Neural progenitor cell (in vitro differentiated cells): ENCODE data around the gene SMC5. TPM values are rescaled to one million over a fixed set of nuclear protein-coding genes. Genes with fewer than 3 reads are reported as not detected.

ENCODE experiments used
- DNase-seq: peaks from one replicate; pipeline ENCODE4 v3.0.0-alpha.2; 2016; ENCODE audit warnings: low spot score
- H2AFZ ChIP-seq: fragments of 200-600 bp; sonication (generic); replicated peaks from 2 replicates; pipeline ENCODE4 v1.6.1; 2016; ENCODE audit warnings: antibody characterized with exemption
- H3F3A ChIP-seq: fragments of 200-600 bp; sonication (generic); 2 replicates; pipeline ENCODE4 v1.6.1; 2016; ENCODE audit warnings: antibody characterized with exemption, low read depth
- H3K27ac ChIP-seq: fragments of 200-600 bp; sonication (generic); 2 replicates; pipeline ENCODE4 v1.5.1; 2016; ENCODE audit warnings: mild to moderate bottlenecking
- H3K27me3 ChIP-seq: fragments of 200-600 bp; sonication (generic); 2 replicates; pipeline ENCODE4 v1.6.1; 2016; ENCODE audit warnings: mild to moderate bottlenecking, moderate library complexity
- H3K36me3 ChIP-seq: fragments of 200-600 bp; sonication (generic); 2 replicates; pipeline ENCODE4 v1.5.1; 2016
- H3K4me1 ChIP-seq: fragments of 200-600 bp; sonication (generic); 2 replicates; pipeline ENCODE4 v1.6.1; 2016; ENCODE audit warnings: mixed run types
- H3K4me2 ChIP-seq: fragments of 200-600 bp; sonication (generic); 2 replicates; pipeline ENCODE4 v1.6.1; 2016
- H3K4me3 ChIP-seq: fragments of 200-600 bp; sonication (generic); 2 replicates; pipeline ENCODE4 v1.5.1; 2016
- H3K79me2 ChIP-seq: fragments of 200-600 bp; sonication (generic); 2 replicates; pipeline ENCODE4 v1.6.1; 2016; ENCODE audit warnings: low read depth
- H3K9ac ChIP-seq: fragments of 200-600 bp; sonication (generic); 2 replicates; pipeline ENCODE4 v1.6.1; 2016
- H3K9me3 ChIP-seq: fragments of 200-600 bp; sonication (generic); 2 replicates; pipeline ENCODE4 v1.5.1; 2016; ENCODE audit warnings: low read depth
- H4K20me1 ChIP-seq: fragments of 200-600 bp; sonication (generic); 2 replicates; pipeline ENCODE4 v1.6.1; 2016; ENCODE audit warnings: low read depth
- H3K27ac Mint-ChIP-seq: 3 replicates; pipeline ENCODE4 v1.8.0; 2021; ENCODE audit warnings: mixed read lengths
- H3K27me3 Mint-ChIP-seq: 2 replicates; pipeline ENCODE4 v1.8.0; 2022; ENCODE audit warnings: low read depth, mild to moderate bottlenecking, inconsistent platforms, moderate library complexity, mixed read lengths; ENCODE audit not compliant: insufficient read depth
- H3K36me3 Mint-ChIP-seq: 3 replicates; pipeline ENCODE4 v1.8.0; 2021; ENCODE audit warnings: mixed read lengths
- H3K4me1 Mint-ChIP-seq: 3 replicates; pipeline ENCODE4 v1.8.0; 2021; ENCODE audit warnings: mixed read lengths
- H3K4me3 Mint-ChIP-seq: 3 replicates; pipeline ENCODE4 v1.8.0; 2021; ENCODE audit warnings: mild to moderate bottlenecking, moderate library complexity, mixed read lengths
- H3K9me3 Mint-ChIP-seq: 3 replicates; pipeline ENCODE4 v1.8.0; 2020; ENCODE audit warnings: mixed read lengths
- CTCF ChIP-seq: fragments of 200-600 bp; sonication (generic); IDR thresholded peaks from 2 replicates; pipeline ENCODE4 v1.5.1; 2017; ENCODE audit warnings: antibody characterized with exemption, mild to moderate bottlenecking
- EZH2 ChIP-seq: fragments of 200-600 bp; sonication (generic); IDR thresholded peaks from 2 replicates; pipeline ENCODE4 v1.6.1; 2017; ENCODE audit warnings: antibody characterized with exemption, mild to moderate bottlenecking, moderate library complexity
- EZH2phosphoT487 ChIP-seq: fragments of 200-600 bp; sonication (generic); IDR thresholded peaks from 2 replicates; pipeline ENCODE4 v1.6.1; 2017; ENCODE audit warnings: antibody characterized with exemption
- total RNA-seq: library from RNA; depleted of rRNA; stranded (reverse); fragments of >200 nt; gene quantifications from 2 replicates; pipeline ENCODE4 v1.2.3, GENCODE V29; 2015; ENCODE audit warnings: low replicate concordance

Gene SMC5
- total RNA-seq, 1 donor from 2014 or later = 63.1 TPM

- Histone ChIP-seq H3K4me2 (no peak overlapping the region), H3F3A (no peaks in the 10 kb centered on the region), H3K4me3 (no peak overlapping the region), H3K9me3 (no peaks in the 10 kb centered on the region), H3K4me1 (no peaks in the 10 kb centered on the region), H3K27me3 (no peaks in the 10 kb centered on the region), H3K9ac (no peak overlapping the region), H3K79me2 (no peaks in the 10 kb centered on the region), H4K20me1 (no peaks in the 10 kb centered on the region), H2AFZ (no peak overlapping the region), H3K27ac (no peak overlapping the region), H3K36me3 (peaks cover 13% of the 10 kb centered on the region)
- Mint-ChIP-seq H3K36me3 (peaks cover 10% of the 10 kb centered on the region), H3K27ac (no peak overlapping the region), H3K9me3 (no peaks in the 10 kb centered on the region), H3K27me3 (no peaks in the 10 kb centered on the region), H3K4me3 (no peak overlapping the region), H3K4me1 (peaks cover 3% of the 10 kb centered on the region)
- no peak for TF ChIP-seq EZH2phosphoT487
- no peak for TF ChIP-seq EZH2
- peak; percentile 59 for TF ChIP-seq CTCF
- peak; percentile 5 for DNase-seq
Measured at GRCh38 chr9:70340572-70340971, 81.8 kb downstream of the SMC5 start.

GRCh38 chr9:70347046-70347445 lies 88.3 kb downstream of the SMC5 start:
- Histone ChIP-seq H3K9ac (no peak overlapping the region), H3K4me1 (no peaks in the 10 kb centered on the region), H3K9me3 (no peaks in the 10 kb centered on the region), H3F3A (no peaks in the 10 kb centered on the region), H3K27ac (no peak overlapping the region), H4K20me1 (no peaks in the 10 kb centered on the region), H2AFZ (no peak overlapping the region), H3K4me3 (no peak overlapping the region), H3K79me2 (no peaks in the 10 kb centered on the region), H3K27me3 (no peaks in the 10 kb centered on the region), H3K36me3 (peaks cover 13% of the 10 kb centered on the region), H3K4me2 (no peak overlapping the region)
- H3K4me3 Mint-ChIP-seq = no peak overlapping the region
- peaks cover 3% of the 10 kb centered on the region for H3K4me1 Mint-ChIP-seq
- TF ChIP-seq CTCF (no peak), EZH2phosphoT487 (no peak), EZH2 (no peak)
- peaks cover 21% of the 10 kb centered on the region for H3K36me3 Mint-ChIP-seq
- DNase-seq = no peak
- H3K27ac Mint-ChIP-seq = no peak overlapping the region
- H3K9me3 Mint-ChIP-seq = no peaks in the 10 kb centered on the region
- H3K27me3 Mint-ChIP-seq = no peaks in the 10 kb centered on the region

GRCh38 chr9:70352356-70352755 lies 93.6 kb downstream of the SMC5 start:
- H3K9ac ChIP-seq = no peak overlapping the region
- H4K20me1 ChIP-seq = no peaks in the 10 kb centered on the region
- no peaks in the 10 kb centered on the region for H3K9me3 ChIP-seq
- H3K79me2 ChIP-seq = no peaks in the 10 kb centered on the region
- no peak overlapping the region for H3K27ac Mint-ChIP-seq
- H3K4me2 ChIP-seq = no peak overlapping the region
- H3K4me3 Mint-ChIP-seq = no peak overlapping the region
- H3K9me3 Mint-ChIP-seq = no peaks in the 10 kb centered on the region
- no peak overlapping the region for H3K4me3 ChIP-seq
- peaks cover 20% of the 10 kb centered on the region for H3K36me3 Mint-ChIP-seq
- no peak overlapping the region for H2AFZ ChIP-seq
- H3K27me3 ChIP-seq = no peaks in the 10 kb centered on the region
- H3K27me3 Mint-ChIP-seq = no peaks in the 10 kb centered on the region
- H3K4me1 ChIP-seq = no peaks in the 10 kb centered on the region
- peaks cover 8% of the 10 kb centered on the region for H3K36me3 ChIP-seq
- H3K4me1 Mint-ChIP-seq = no peaks in the 10 kb centered on the region
- H3F3A ChIP-seq = no peaks in the 10 kb centered on the region
- no peak for DNase-seq
- no peak overlapping the region for H3K27ac ChIP-seq
- no peak for TF ChIP-seq EZH2phosphoT487

GRCh38 chr9:70352802-70353201 lies 94.0 kb downstream of the SMC5 start:
- peak; percentile 40 for TF ChIP-seq CTCF
- no peak for TF ChIP-seq EZH2phosphoT487
- peaks cover 17% of the 10 kb centered on the region for H3K36me3 Mint-ChIP-seq
- H3K79me2 ChIP-seq = no peaks in the 10 kb centered on the region
- no peak overlapping the region for H2AFZ ChIP-seq
- peaks cover 4% of the 10 kb centered on the region for H3K36me3 ChIP-seq
- H3K4me1 ChIP-seq = no peaks in the 10 kb centered on the region
- H3K27ac ChIP-seq = no peak overlapping the region
- no peaks in the 10 kb centered on the region for H3K9me3 Mint-ChIP-seq
- no peaks in the 10 kb centered on the region for H3K27me3 Mint-ChIP-seq
- no peak overlapping the region for H3K4me3 Mint-ChIP-seq
- H3K27ac Mint-ChIP-seq = no peak overlapping the region
- H3K4me3 ChIP-seq = no peak overlapping the region
- no peaks in the 10 kb centered on the region for H3K9me3 ChIP-seq
- DNase-seq = no peak
- no peak overlapping the region for H3K9ac ChIP-seq
- no peaks in the 10 kb centered on the region for H3F3A ChIP-seq
- H3K4me2 ChIP-seq = no peak overlapping the region
- H3K27me3 ChIP-seq = no peaks in the 10 kb centered on the region
- H3K4me1 Mint-ChIP-seq = no peaks in the 10 kb centered on the region
- no peaks in the 10 kb centered on the region for H4K20me1 ChIP-seq
